HEK293 (cell line): Measurements from ENCODE around the gene SLC6A3.

Experiments used
- CTCF ChIA-PET: fragments of 350-600 bp; formaldehyde crosslinking; extraction: SDS; loops from one replicate; lab custom pipeline; 2021; ENCODE audit warnings: antibody characterized with exemption; lab: Yijun Ruan, JAX
- POLR2A ChIA-PET: fragments of 300-600 bp; formaldehyde crosslinking; extraction: SDS; loops from one replicate; lab custom pipeline; 2020; ENCODE audit warnings: antibody characterized with exemption, inconsistent platforms; lab: Yijun Ruan, JAX
- H3K27ac ChIP-seq: fragments of 200-500 bp; sonication (Bioruptor generic); 2 replicates; pipeline ENCODE4 v1.5.1; 2014; ENCODE audit warnings: low read depth, low read length, control low read depth, inconsistent platforms; ENCODE audit errors: extremely low read depth
- H3K36me3 ChIP-seq, 2 experiments: fragments of 200-500 bp in 1 of 2; sonication (Bioruptor generic) in 1 of 2; 1 replicate in 1 of 2; 2 replicates in 1 of 2; pipeline ENCODE4 v1.5.1; 2014 to 2017; ENCODE audit warnings: inconsistent platforms in 2 of 2, low read length in 2 of 2; ENCODE audit not compliant: control insufficient read depth in 2 of 2, insufficient read depth in 1 of 2
- H3K4me1 ChIP-seq: fragments of 200-500 bp; sonication (Bioruptor generic); 2 replicates; pipeline ENCODE4 v1.5.1; 2014; ENCODE audit warnings: mild to moderate bottlenecking, low read length, inconsistent platforms; ENCODE audit not compliant: control insufficient read depth, insufficient read depth
- H3K4me3 ChIP-seq: 2 replicates; pipeline ENCODE4 v1.5.1; 2011; ENCODE audit warnings: low read depth, mild to moderate bottlenecking, control low read depth, low read length, moderate library complexity
- H3K9me3 ChIP-seq: fragments of 200-500 bp; sonication (Bioruptor generic); 2 replicates; pipeline ENCODE4 v1.5.1; 2014; ENCODE audit warnings: low read depth, low read length, inconsistent platforms; ENCODE audit not compliant: control insufficient read depth, insufficient read depth
- KLF16 ChIP-seq: fragments of 450-650 bp; formaldehyde crosslinking; IDR thresholded peaks from 2 replicates; pipeline ENCODE4 v1.5.1; 2017; ENCODE audit warnings: missing biosample characterization, missing genetic modification characterization
- KLF8 ChIP-seq: fragments of 450-650 bp; formaldehyde crosslinking; IDR thresholded peaks from 2 replicates; pipeline ENCODE4 v1.5.1; 2016; ENCODE audit warnings: missing biosample characterization, missing genetic modification characterization
- SCRT1 ChIP-seq: fragments of 450-650 bp; formaldehyde crosslinking; IDR thresholded peaks from 2 replicates; pipeline ENCODE4 v1.5.1; 2016; ENCODE audit warnings: missing biosample characterization, missing genetic modification characterization, borderline replicate concordance
- YY2 ChIP-seq: fragments of 450-650 bp; formaldehyde crosslinking; IDR thresholded peaks from 2 replicates; pipeline ENCODE4 v1.5.1; 2016; ENCODE audit warnings: missing biosample characterization, missing genetic modification characterization
- ZNF114 ChIP-seq: fragments of 450-650 bp; formaldehyde crosslinking; IDR thresholded peaks from 2 replicates; pipeline ENCODE4 v1.5.0; 2017; ENCODE audit warnings: missing biosample characterization, missing genetic modification characterization
- ZNF223 ChIP-seq: fragments of 450-650 bp; formaldehyde crosslinking; IDR thresholded peaks from 2 replicates; pipeline ENCODE4 v1.5.1; 2016; ENCODE audit warnings: missing biosample characterization, missing genetic modification characterization
- ZNF311 ChIP-seq: fragments of 450-650 bp; formaldehyde crosslinking; IDR thresholded peaks from 2 replicates; pipeline ENCODE4 v1.5.1; 2017; ENCODE audit warnings: missing biosample characterization, missing genetic modification characterization, borderline replicate concordance
- ZNF335 ChIP-seq: fragments of 450-650 bp; formaldehyde crosslinking; conservative IDR thresholded peaks from 2 replicates; pipeline ENCODE4 v1.5.1; 2016; ENCODE audit warnings: missing biosample characterization, missing genetic modification characterization
- ZNF433 ChIP-seq: fragments of 450-650 bp; formaldehyde crosslinking; IDR thresholded peaks from 2 replicates; pipeline ENCODE4 v1.5.1; 2016; ENCODE audit warnings: missing biosample characterization, missing genetic modification characterization, low read depth
- ZNF514 ChIP-seq: fragments of 450-650 bp; formaldehyde crosslinking; IDR thresholded peaks from 2 replicates; pipeline ENCODE4 v1.5.1; 2016; ENCODE audit warnings: missing biosample characterization, missing genetic modification characterization
- ZNF521 ChIP-seq: fragments of 450-650 bp; formaldehyde crosslinking; IDR thresholded peaks from 2 replicates; pipeline ENCODE4 v1.5.1; 2017; ENCODE audit warnings: missing biosample characterization, mild to moderate bottlenecking, missing genetic modification characterization
- ZNF530 ChIP-seq: fragments of 450-650 bp; formaldehyde crosslinking; IDR thresholded peaks from 2 replicates; pipeline ENCODE4 v1.5.1; 2016; ENCODE audit warnings: low read depth, missing biosample characterization, missing genetic modification characterization
- ZNF660 ChIP-seq: fragments of 450-650 bp; IDR thresholded peaks from 2 replicates; pipeline ENCODE4 v1.5.1; 2018; ENCODE audit warnings: missing biosample characterization, mild to moderate bottlenecking, missing genetic modification characterization
- ZNF785 ChIP-seq: fragments of 450-650 bp; formaldehyde crosslinking; IDR thresholded peaks from 2 replicates; pipeline ENCODE4 v1.5.1; 2016; ENCODE audit warnings: missing biosample characterization, missing genetic modification characterization
- ZNF791 ChIP-seq: fragments of 450-650 bp; formaldehyde crosslinking; IDR thresholded peaks from 2 replicates; pipeline ENCODE4 v1.5.1; 2016; ENCODE audit warnings: missing biosample characterization, missing genetic modification characterization
- ZNF837 ChIP-seq: fragments of 450-650 bp; formaldehyde crosslinking; IDR thresholded peaks from 2 replicates; pipeline ENCODE4 v1.5.1; 2016; ENCODE audit warnings: missing biosample characterization, missing genetic modification characterization
- TF ChIP-seq, protein P1 (sequence below): fragments of 450-650 bp; formaldehyde crosslinking; IDR thresholded peaks from 2 replicates; pipeline ENCODE4; 2016; ENCODE audit warnings: missing biosample characterization, missing genetic modification characterization
- TF ChIP-seq, protein P2 (sequence below): IDR thresholded peaks from 2 replicates; pipeline ENCODE4 v1.6.1; 2011; ENCODE audit warnings: mild to moderate bottlenecking, low read depth, low read length, borderline replicate concordance
- TF ChIP-seq, protein P3 (sequence below): fragments of 450-650 bp; formaldehyde crosslinking; IDR thresholded peaks from 2 replicates; pipeline ENCODE4 v1.5.1; 2016; ENCODE audit warnings: missing biosample characterization, missing genetic modification characterization
- TF ChIP-seq, protein P4 (sequence below): fragments of 450-650 bp; formaldehyde crosslinking; conservative IDR thresholded peaks from 2 replicates; pipeline ENCODE4 v1.5.1; 2016; ENCODE audit warnings: low read depth, missing biosample characterization, missing genetic modification characterization
- TF ChIP-seq, protein P5 (sequence below): fragments of 450-650 bp; formaldehyde crosslinking; IDR thresholded peaks from 2 replicates; pipeline ENCODE4 v1.5.1; 2017; ENCODE audit warnings: missing biosample characterization, missing genetic modification characterization
- TF ChIP-seq, protein P6 (sequence below): fragments of 450-650 bp; formaldehyde crosslinking; IDR thresholded peaks from 2 replicates; pipeline ENCODE4 v1.5.1; 2016; ENCODE audit warnings: missing biosample characterization, missing genetic modification characterization
- TF ChIP-seq, protein P7 (sequence below): fragments of 450-650 bp; formaldehyde crosslinking; IDR thresholded peaks from 2 replicates; pipeline ENCODE4 v1.5.1; 2016; ENCODE audit warnings: missing biosample characterization, missing genetic modification characterization

The SLC6A3 gene

DNA sequence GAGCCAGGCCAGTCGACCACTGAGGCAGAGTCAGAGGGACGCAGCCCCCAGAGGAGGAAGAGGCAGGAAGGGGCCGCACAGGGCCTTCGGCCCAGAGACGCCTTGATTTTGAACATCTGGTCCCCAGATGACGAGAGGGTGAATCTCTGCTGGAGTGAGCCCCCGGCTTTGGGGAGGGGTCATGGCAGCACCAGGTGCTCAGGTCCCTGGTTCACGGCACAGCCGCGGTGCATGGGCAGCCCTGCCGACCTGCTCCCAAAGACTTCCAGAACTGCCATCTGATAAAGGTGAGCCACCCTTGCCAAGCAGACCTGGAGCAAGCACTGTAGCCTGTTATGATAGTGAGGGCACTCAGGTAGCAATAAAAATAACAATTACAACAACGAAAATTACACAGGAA is 48.7 kb upstream of the SLC6A3 start:
- H3K27ac ChIP-seq: no peak overlapping the region
- POLR2A ChIA-PET: no interaction called here
- CTCF ChIA-PET: no interaction called here
- H3K4me3 ChIP-seq: no peak overlapping the region
- H3K4me1 ChIP-seq: no peaks in the 10 kb centered on the region
- H3K36me3 ChIP-seq: peaks cover 16 to 93% of the 10 kb centered on the region in 2 experiments
- TF ChIP-seq, protein P1, sequence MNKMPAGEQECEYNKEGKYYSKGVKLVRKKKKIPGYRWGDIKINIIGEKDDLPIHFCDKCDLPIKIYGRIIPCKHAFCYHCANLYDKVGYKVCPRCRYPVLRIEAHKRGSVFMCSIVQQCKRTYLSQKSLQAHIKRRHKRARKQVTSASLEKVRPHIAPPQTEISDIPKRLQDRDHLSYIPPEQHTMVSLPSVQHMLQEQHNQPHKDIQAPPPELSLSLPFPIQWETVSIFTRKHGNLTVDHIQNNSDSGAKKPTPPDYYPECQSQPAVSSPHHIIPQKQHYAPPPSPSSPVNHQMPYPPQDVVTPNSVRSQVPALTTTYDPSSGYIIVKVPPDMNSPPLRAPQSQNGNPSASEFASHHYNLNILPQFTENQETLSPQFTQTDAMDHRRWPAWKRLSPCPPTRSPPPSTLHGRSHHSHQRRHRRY (tag by site-specific recombination): no peak
- TF ChIP-seq, protein P2, sequence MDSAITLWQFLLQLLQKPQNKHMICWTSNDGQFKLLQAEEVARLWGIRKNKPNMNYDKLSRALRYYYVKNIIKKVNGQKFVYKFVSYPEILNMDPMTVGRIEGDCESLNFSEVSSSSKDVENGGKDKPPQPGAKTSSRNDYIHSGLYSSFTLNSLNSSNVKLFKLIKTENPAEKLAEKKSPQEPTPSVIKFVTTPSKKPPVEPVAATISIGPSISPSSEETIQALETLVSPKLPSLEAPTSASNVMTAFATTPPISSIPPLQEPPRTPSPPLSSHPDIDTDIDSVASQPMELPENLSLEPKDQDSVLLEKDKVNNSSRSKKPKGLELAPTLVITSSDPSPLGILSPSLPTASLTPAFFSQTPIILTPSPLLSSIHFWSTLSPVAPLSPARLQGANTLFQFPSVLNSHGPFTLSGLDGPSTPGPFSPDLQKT: no peak
- TF ChIP-seq ZNF785 (tag by site-specific recombination) (no peak), ZNF114 (no peak), ZNF521 (tag by site-specific recombination) (no peak), ZNF514 (tag by site-specific recombination) (no peak), KLF8 (no peak), ZNF223 (tag by site-specific recombination) (no peak), KLF16 (tag by site-specific recombination) (no peak), ZNF311 (tag by site-specific recombination) (no peak), ZNF791 (tag by site-specific recombination) (no peak), ZNF530 (no peak), YY2 (tag by site-specific recombination) (no peak)
- TF ChIP-seq, protein P3, sequence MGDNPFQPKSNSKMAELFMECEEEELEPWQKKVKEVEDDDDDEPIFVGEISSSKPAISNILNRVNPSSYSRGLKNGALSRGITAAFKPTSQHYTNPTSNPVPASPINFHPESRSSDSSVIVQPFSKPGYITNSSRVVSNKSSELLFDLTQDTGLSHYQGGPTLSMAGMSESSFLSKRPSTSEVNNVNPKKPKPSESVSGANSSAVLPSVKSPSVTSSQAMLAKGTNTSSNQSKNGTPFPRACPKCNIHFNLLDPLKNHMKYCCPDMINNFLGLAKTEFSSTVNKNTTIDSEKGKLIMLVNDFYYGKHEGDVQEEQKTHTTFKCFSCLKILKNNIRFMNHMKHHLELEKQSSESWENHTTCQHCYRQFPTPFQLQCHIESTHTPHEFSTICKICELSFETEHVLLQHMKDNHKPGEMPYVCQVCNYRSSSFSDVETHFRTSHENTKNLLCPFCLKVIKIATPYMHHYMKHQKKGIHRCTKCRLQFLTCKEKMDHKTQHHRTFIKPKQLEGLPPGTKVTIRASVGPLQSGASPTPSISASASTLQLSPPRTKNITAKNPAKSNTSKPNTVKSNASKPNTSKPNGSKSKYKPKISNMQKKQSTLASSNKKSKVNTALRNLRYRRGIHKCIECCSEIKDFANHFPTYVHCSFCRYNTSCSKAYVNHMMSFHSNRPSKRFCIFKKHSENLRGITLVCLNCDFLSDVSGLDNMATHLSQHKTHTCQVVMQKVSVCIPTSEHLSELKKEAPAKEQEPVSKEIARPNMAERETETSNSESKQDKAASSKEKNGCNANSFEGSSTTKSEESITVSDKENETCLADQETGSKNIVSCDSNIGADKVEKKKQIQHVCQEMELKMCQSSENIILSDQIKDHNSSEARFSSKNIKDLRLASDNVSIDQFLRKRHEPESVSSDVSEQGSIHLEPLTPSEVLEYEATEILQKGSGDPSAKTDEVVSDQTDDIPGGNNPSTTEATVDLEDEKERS (tag by site-specific recombination): no peak
- TF ChIP-seq, protein P4, sequence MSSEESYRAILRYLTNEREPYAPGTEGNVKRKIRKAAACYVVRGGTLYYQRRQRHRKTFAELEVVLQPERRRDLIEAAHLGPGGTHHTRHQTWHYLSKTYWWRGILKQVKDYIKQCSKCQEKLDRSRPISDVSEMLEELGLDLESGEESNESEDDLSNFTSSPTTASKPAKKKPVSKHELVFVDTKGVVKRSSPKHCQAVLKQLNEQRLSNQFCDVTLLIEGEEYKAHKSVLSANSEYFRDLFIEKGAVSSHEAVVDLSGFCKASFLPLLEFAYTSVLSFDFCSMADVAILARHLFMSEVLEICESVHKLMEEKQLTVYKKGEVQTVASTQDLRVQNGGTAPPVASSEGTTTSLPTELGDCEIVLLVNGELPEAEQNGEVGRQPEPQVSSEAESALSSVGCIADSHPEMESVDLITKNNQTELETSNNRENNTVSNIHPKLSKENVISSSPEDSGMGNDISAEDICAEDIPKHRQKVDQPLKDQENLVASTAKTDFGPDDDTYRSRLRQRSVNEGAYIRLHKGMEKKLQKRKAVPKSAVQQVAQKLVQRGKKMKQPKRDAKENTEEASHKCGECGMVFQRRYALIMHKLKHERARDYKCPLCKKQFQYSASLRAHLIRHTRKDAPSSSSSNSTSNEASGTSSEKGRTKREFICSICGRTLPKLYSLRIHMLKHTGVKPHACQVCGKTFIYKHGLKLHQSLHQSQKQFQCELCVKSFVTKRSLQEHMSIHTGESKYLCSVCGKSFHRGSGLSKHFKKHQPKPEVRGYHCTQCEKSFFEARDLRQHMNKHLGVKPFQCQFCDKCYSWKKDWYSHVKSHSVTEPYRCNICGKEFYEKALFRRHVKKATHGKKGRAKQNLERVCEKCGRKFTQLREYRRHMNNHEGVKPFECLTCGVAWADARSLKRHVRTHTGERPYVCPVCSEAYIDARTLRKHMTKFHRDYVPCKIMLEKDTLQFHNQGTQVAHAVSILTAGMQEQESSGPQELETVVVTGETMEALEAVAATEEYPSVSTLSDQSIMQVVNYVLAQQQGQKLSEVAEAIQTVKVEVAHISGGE (tag by site-specific recombination): no peak
- H3K9me3 ChIP-seq: no peaks in the 10 kb centered on the region

DNA sequence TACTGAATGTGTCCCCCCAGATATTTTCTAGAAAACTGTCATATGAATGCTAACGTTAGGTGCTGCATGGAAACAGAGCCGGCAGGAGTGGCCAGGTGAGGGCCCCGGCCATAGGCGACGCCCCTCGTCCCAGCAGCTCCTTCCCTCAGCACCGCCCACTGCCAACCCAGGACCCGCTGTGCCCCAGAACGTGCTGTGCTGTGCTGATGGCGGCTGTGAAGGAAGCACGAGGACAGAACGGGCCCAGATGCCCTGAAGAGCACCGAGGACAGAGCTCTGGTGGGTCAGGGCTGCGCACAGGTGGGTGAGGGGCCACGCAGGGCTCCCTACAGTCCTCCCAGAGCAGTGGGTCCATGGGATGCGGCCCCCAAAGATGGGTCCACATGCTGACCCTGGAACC is 48.2 kb upstream of the SLC6A3 start:
- CTCF ChIA-PET: no interaction called here
- H3K4me3 ChIP-seq: no peak overlapping the region
- POLR2A ChIA-PET: no interaction called here
- peaks cover 16 to 93% of the 10 kb centered on the region in 2 experiments for H3K36me3 ChIP-seq
- H3K27ac ChIP-seq: no peak overlapping the region
- no peaks in the 10 kb centered on the region for H3K4me1 ChIP-seq
- no peaks in the 10 kb centered on the region for H3K9me3 ChIP-seq
- TF ChIP-seq SCRT1 (tag by site-specific recombination) (no peak), ZNF433 (tag by site-specific recombination) (no peak), ZNF335 (tag by site-specific recombination) (no peak), ZNF837 (no peak), ZNF660 (tag by site-specific recombination) (no peak), ZNF521 (tag by site-specific recombination) (no peak)
- TF ChIP-seq, protein P5, sequence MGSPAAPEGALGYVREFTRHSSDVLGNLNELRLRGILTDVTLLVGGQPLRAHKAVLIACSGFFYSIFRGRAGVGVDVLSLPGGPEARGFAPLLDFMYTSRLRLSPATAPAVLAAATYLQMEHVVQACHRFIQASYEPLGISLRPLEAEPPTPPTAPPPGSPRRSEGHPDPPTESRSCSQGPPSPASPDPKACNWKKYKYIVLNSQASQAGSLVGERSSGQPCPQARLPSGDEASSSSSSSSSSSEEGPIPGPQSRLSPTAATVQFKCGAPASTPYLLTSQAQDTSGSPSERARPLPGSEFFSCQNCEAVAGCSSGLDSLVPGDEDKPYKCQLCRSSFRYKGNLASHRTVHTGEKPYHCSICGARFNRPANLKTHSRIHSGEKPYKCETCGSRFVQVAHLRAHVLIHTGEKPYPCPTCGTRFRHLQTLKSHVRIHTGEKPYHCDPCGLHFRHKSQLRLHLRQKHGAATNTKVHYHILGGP (tag by site-specific recombination): no peak
- TF ChIP-seq, protein P6, sequence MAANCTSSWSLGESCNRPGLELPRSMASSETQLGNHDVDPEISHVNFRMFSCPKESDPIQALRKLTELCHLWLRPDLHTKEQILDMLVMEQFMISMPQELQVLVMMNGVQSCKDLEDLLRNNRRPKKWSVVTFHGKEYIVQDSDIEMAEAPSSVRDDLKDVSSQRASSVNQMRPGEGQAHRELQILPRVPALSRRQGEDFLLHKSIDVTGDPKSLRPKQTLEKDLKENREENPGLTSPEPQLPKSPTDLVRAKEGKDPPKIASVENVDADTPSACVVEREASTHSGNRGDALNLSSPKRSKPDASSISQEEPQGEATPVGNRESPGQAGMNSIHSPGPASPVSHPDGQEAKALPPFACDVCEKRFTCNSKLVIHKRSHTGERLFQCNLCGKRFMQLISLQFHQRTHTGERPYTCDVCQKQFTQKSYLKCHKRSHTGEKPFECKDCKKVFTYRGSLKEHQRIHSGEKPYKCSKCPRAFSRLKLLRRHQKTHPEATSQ: no peak
- TF ChIP-seq, protein P7, sequence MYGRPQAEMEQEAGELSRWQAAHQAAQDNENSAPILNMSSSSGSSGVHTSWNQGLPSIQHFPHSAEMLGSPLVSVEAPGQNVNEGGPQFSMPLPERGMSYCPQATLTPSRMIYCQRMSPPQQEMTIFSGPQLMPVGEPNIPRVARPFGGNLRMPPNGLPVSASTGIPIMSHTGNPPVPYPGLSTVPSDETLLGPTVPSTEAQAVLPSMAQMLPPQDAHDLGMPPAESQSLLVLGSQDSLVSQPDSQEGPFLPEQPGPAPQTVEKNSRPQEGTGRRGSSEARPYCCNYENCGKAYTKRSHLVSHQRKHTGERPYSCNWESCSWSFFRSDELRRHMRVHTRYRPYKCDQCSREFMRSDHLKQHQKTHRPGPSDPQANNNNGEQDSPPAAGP (tag by site-specific recombination): no peak
